Keratinocyte (primary cell): Measurements from ENCODE around the gene SELENOF. TPM values are rescaled to one million over a fixed set of nuclear protein-coding genes. Genes with fewer than 3 reads are reported as not detected.

ENCODE experiments used
- DNase-seq: peaks from one replicate; pipeline ENCODE4 v3.0.0-alpha.2; 2011; ENCODE audit warnings: low read depth, missing footprints, low spot score
- FAIRE-seq: peaks from 2 replicates; lab custom pipeline; 2011; peaks lifted over from hg19 to GRCh38; lab: Jason Lieb, UNC
- H2AFZ ChIP-seq: 2 replicates; pipeline ENCODE4 v1.6.0; 2012; ENCODE audit warnings: low read length, control low read depth, inconsistent platforms; ENCODE audit not compliant: control insufficient read depth
- H3K27ac ChIP-seq: 2 replicates; pipeline ENCODE4 v1.5.1; 2011; ENCODE audit warnings: low read length; ENCODE audit not compliant: control insufficient read depth, insufficient read depth
- H3K27me3 ChIP-seq: 3 replicates; pipeline ENCODE4 v1.6.0; 2011; ENCODE audit warnings: low read length; ENCODE audit not compliant: control insufficient read depth, insufficient read depth; ENCODE audit errors: extremely low read depth
- H3K36me3 ChIP-seq, 2 experiments: 2 replicates in 1 of 2; 3 replicates in 1 of 2; pipeline ENCODE4 v1.5.1; 2011; ENCODE audit warnings: low read length in 2 of 2, mild to moderate bottlenecking in 1 of 2; ENCODE audit not compliant: control insufficient read depth in 2 of 2, insufficient read depth in 2 of 2; ENCODE audit errors: extremely low read depth in 1 of 2
- H3K4me1 ChIP-seq: 3 replicates; pipeline ENCODE4 v1.5.1; 2011; ENCODE audit warnings: low read length; ENCODE audit not compliant: control insufficient read depth, insufficient read depth; ENCODE audit errors: extremely low read depth
- H3K4me2 ChIP-seq: 3 replicates; pipeline ENCODE4 v1.6.0; 2011; ENCODE audit warnings: low read depth, low read length; ENCODE audit not compliant: control insufficient read depth, insufficient read depth; ENCODE audit errors: extremely low read depth
- H3K4me3 ChIP-seq, 3 experiments: fragments of 200-600 bp in 1 of 3; sonication (generic) in 1 of 3; 2 replicates in 2 of 3; 3 replicates in 1 of 3; pipeline ENCODE4 v1.5.1; 2011 to 2016; ENCODE audit warnings: low read length in 3 of 3, mild to moderate bottlenecking in 3 of 3, control low read depth in 2 of 3, inconsistent platforms in 1 of 3, low read depth in 1 of 3, mixed read lengths in 1 of 3, mixed run types in 1 of 3, moderate library complexity in 1 of 3; ENCODE audit not compliant: control insufficient read depth in 2 of 3, insufficient read depth in 2 of 3; ENCODE audit errors: extremely low read depth in 1 of 3
- H3K79me2 ChIP-seq: 2 replicates; pipeline ENCODE4 v1.6.0; 2012; ENCODE audit warnings: low read length; ENCODE audit not compliant: control insufficient read depth, insufficient read depth
- H3K9ac ChIP-seq: 3 replicates; pipeline ENCODE4 v1.6.0; 2011; ENCODE audit warnings: low read length; ENCODE audit not compliant: control insufficient read depth, insufficient read depth; ENCODE audit errors: extremely low read depth
- H3K9me1 ChIP-seq: 3 replicates; pipeline ENCODE4 v1.6.0; 2011; ENCODE audit warnings: low read length; ENCODE audit not compliant: control insufficient read depth, insufficient read depth; ENCODE audit errors: extremely low read depth
- H3K9me3 ChIP-seq: 2 replicates; pipeline ENCODE4 v1.5.1; 2012; ENCODE audit warnings: low read depth, low read length; ENCODE audit not compliant: control insufficient read depth
- H4K20me1 ChIP-seq: 3 replicates; pipeline ENCODE4 v1.6.0; 2011; ENCODE audit warnings: low read length; ENCODE audit not compliant: control insufficient read depth, insufficient read depth; ENCODE audit errors: extremely low read depth
- EZH2 ChIP-seq: IDR thresholded peaks from one replicate; pipeline ENCODE4 v1.6.1; 2012; ENCODE audit warnings: inconsistent platforms, mild to moderate bottlenecking, low read length, moderate library complexity
- dilution Hi-C: fragments of 300-500 bp; cut with MboI; formaldehyde crosslinking; loops from one replicate; pipeline ENCODE4 v1.7.0; 2020; ENCODE audit warnings: low sequenced_read_pairs; ENCODE audit not compliant: extremely low pct_ligation_motif_present
- polyA plus RNA-seq, 5 experiments: library from polyadenylated mRNA; depleted of rRNA in 3 of 5; stranded (reverse) in 3 of 5; stranded (forward) in 1 of 5; unstranded in 1 of 5; fragments of >200 nt; gene quantifications; 1 replicate in 1 of 5; 2 replicates in 3 of 5; 3 replicates in 1 of 5; pipeline versions ENCODE4 v1.2.1 to v1.2.3, GENCODE V29; 2011 to 2012; ENCODE audit warnings: missing spikeins in 2 of 5, low read depth in 1 of 5, low replicate concordance in 1 of 5
- TF ChIP-seq, protein P1 (sequence below), 3 experiments: IDR thresholded peaks in 1 of 3; conservative IDR thresholded peaks in 1 of 3; optimal IDR thresholded peaks in 1 of 3; 2 replicates in 2 of 3; 3 replicates in 1 of 3; pipeline versions ENCODE3 to v1.5.1; 2011; ENCODE audit warnings: low read length in 3 of 3, mild to moderate bottlenecking in 3 of 3, moderate library complexity in 2 of 3, control low read depth in 1 of 3, inconsistent platforms in 1 of 3; ENCODE audit not compliant: insufficient read depth in 2 of 3; ENCODE audit errors: extremely low read depth in 1 of 3

Gene SELENOF
- polyA plus RNA-seq, 1 donor (not counting 4 experiments of a cell fraction or from before 2014, with no cell fraction given): 246 TPM

- H4K20me1 ChIP-seq: no peaks in the 10 kb centered on the region
- dilution Hi-C loops: no loop called here
- H3K4me3 ChIP-seq: no peak overlapping the region
- H3K27ac ChIP-seq: no peak overlapping the region
- no peaks in the 10 kb centered on the region for H3K36me3 ChIP-seq
- no peaks in the 10 kb centered on the region for H3K9me1 ChIP-seq
- no peak overlapping the region for H2AFZ ChIP-seq
- H3K9me3 ChIP-seq: no peaks in the 10 kb centered on the region
- H3K4me2 ChIP-seq: no peak overlapping the region
- no peaks in the 10 kb centered on the region for H3K27me3 ChIP-seq
- peaks cover 9% of the 10 kb centered on the region for H3K4me1 ChIP-seq
- FAIRE-seq: no peak
- H3K79me2 ChIP-seq: no peaks in the 10 kb centered on the region
- H3K9ac ChIP-seq: no peak overlapping the region
- no peak for TF ChIP-seq EZH2
- TF ChIP-seq, protein P1, sequence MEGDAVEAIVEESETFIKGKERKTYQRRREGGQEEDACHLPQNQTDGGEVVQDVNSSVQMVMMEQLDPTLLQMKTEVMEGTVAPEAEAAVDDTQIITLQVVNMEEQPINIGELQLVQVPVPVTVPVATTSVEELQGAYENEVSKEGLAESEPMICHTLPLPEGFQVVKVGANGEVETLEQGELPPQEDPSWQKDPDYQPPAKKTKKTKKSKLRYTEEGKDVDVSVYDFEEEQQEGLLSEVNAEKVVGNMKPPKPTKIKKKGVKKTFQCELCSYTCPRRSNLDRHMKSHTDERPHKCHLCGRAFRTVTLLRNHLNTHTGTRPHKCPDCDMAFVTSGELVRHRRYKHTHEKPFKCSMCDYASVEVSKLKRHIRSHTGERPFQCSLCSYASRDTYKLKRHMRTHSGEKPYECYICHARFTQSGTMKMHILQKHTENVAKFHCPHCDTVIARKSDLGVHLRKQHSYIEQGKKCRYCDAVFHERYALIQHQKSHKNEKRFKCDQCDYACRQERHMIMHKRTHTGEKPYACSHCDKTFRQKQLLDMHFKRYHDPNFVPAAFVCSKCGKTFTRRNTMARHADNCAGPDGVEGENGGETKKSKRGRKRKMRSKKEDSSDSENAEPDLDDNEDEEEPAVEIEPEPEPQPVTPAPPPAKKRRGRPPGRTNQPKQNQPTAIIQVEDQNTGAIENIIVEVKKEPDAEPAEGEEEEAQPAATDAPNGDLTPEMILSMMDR (optimal IDR thresholded peaks at IDR 0.05 in 1 of 3, IDR thresholded peaks at IDR 0.05 in 1 of 3, conservative IDR thresholded peaks at IDR 0.05 in 1 of 3; ENCODE audit: extremely low read depth in 1 of 3, insufficient read depth in 2 of 3, low read length in 3 of 3): no peak
- DNase-seq: no peak
Observed at GRCh38 chr1:86845514-86845913, 68.4 kb downstream of the SELENOF start.

GRCh38 chr1:86841116-86841515, 72.8 kb downstream of the SELENOF start:
- Histone ChIP-seq H3K27ac (no peak overlapping the region), H3K36me3 (no peaks in the 10 kb centered on the region), H3K9me3 (no peaks in the 10 kb centered on the region), H3K4me3 (no peak overlapping the region), H3K27me3 (no peaks in the 10 kb centered on the region), H4K20me1 (no peaks in the 10 kb centered on the region), H2AFZ (no peak overlapping the region), H3K9me1 (no peaks in the 10 kb centered on the region), H3K4me1 (peaks cover 4% of the 10 kb centered on the region), H3K4me2 (no peak overlapping the region), H3K79me2 (no peaks in the 10 kb centered on the region), H3K9ac (no peak overlapping the region)
- dilution Hi-C loops: no loop called here
- DNase-seq: no peak
- FAIRE-seq: no peak
- TF ChIP-seq, protein P1 (optimal IDR thresholded peaks at IDR 0.05 in 1 of 3, IDR thresholded peaks at IDR 0.05 in 1 of 3, conservative IDR thresholded peaks at IDR 0.05 in 1 of 3; ENCODE audit: extremely low read depth in 1 of 3, insufficient read depth in 2 of 3, low read length in 3 of 3): no peak
- TF ChIP-seq EZH2: no peak
